AG10803 (cell line): ENCODE measurements around the gene ESYT3.

Source experiments
- DNase-seq: peaks from one replicate; pipeline ENCODE4 v3.0.0; 2010; ENCODE audit warnings: low read depth
- H3K4me3 ChIP-seq: 2 replicates; pipeline ENCODE4 v1.5.1; 2011; ENCODE audit warnings: mild to moderate bottlenecking, low read length, control low read depth
- TF ChIP-seq, protein P1 (sequence below): conservative IDR thresholded peaks from 2 replicates; pipeline ENCODE4 v1.5.1; 2011; ENCODE audit warnings: mild to moderate bottlenecking, low read length, control low read depth, inconsistent platforms

The ESYT3 gene

DNA sequence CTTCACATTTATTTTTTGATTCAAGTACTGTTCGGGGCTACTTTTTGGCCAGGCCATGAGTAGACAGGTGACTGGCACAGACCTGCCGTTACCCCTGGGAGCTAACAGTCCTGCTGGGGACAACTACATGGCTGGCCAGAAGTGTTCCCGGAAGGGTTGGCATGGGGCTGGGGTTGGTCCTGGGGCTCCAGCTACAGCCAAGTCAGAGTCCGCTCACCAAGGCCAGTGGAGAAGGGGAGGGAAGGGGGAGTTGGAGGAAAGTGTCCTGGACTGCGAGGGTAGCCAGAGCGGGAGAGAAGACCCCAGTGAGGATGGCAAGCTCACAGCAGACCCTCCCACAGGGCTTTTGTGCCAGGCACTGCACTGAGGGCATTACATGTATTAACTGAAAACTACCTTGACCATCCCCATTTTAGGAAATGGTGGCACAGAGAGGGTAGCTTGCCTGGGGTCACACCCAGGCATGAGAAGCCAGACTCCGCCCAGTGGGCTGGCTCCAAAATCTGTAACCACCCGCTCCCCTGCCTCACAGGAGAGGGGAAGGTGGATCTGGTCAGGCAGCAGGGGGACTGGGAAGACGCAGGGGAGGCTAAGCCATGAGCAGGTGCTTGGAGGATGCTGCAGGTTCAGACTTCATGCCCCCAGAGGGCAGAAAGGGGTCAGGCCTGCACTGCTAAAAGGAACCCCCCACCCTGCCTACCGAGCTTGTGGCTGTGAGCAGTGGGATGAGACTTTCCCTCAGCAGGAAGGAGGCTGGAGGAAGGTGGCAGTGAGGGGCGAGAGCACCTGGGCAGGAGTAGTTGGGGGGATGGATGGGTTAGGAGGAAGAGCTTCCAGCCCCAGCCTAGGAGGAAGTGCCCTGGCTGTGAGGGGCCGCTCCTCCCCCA, 38.3 kb upstream of the ESYT3 start:
- DNase-seq: no peak
- no peak overlapping the region for H3K4me3 ChIP-seq
- TF ChIP-seq, protein P1, sequence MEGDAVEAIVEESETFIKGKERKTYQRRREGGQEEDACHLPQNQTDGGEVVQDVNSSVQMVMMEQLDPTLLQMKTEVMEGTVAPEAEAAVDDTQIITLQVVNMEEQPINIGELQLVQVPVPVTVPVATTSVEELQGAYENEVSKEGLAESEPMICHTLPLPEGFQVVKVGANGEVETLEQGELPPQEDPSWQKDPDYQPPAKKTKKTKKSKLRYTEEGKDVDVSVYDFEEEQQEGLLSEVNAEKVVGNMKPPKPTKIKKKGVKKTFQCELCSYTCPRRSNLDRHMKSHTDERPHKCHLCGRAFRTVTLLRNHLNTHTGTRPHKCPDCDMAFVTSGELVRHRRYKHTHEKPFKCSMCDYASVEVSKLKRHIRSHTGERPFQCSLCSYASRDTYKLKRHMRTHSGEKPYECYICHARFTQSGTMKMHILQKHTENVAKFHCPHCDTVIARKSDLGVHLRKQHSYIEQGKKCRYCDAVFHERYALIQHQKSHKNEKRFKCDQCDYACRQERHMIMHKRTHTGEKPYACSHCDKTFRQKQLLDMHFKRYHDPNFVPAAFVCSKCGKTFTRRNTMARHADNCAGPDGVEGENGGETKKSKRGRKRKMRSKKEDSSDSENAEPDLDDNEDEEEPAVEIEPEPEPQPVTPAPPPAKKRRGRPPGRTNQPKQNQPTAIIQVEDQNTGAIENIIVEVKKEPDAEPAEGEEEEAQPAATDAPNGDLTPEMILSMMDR: no peak

DNA sequence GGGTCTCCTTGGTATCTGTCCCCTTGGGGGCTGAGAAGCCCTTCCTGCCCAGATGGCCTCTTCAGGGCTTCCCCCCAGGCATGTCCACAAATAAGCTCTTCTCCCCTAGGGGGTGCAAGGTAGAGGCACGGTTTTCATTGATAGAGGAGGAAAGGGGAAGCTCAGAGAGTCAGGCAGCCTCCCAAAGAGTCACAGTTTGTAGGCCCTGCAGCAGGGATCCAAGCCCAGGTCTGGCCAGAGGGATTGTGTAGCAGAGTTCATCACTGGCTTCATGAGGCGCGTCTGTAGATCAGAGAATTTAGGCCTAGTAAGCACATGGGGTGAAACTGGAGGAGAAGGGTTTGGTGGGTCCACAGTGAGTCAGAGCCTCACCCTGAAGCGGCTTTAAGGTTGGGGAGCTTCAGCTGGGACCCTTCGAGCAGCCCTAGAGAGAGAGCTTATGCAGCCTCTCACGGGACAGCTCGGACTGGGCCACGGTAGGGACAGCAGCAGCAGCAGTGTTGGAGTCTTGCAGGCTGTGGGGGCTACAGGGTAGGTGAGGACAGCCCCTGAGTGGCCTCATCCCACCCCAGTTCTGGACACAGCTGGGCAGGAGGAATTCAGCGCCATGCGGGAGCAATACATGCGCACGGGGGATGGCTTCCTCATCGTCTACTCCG, 37.5 kb upstream of the ESYT3 start:
- H3K4me3 ChIP-seq: no peak overlapping the region
- no peak for DNase-seq
- TF ChIP-seq, protein P1: no peak

- TF ChIP-seq, protein P1: peak; percentile 19; the same call in 1 of the 2 replicates
- no peak overlapping the region for H3K4me3 ChIP-seq
- no peak for DNase-seq
Measured at GRCh38 chr3:138397983-138398382, 36.4 kb upstream of the ESYT3 start.

DNA sequence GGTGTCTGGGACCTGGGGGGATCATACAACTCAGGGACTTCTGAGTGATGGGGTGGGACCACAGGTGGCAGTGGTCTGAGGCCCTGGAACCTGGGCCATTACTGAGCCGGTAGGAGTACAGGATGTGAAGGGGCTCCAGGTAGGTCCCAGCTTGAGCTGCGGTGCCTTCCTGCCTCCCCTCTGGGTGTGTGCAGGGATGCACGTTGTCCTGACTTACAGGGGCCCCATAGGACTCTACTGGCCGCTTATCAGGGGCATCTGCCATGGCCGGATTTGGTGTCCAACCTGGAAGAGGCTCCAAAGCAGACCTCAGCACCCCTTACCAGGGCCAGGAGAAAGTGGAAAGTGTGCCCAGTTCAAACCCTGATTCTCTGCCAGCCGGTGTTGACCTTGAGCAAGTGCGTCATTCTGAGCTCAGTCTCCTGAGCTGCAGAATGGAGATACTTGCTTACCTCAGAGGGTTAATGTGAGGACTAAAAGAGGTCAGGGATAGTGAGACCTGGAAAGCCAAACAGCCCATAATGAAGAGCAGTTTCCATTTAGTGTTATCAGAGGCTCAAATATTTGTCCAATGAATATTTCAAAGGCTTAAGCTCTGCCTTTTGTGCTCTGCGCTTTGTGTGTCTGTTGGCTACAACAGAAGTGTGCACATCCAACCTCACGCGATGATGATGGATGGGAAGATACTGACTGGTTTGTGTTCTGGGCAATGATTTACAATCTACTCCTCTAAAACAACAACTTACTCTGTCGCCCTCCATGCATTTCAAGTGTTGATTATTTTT, 35.4 kb upstream of the ESYT3 start:
- TF ChIP-seq, protein P1: no peak
- no peak for DNase-seq
- H3K4me3 ChIP-seq: no peak overlapping the region

DNA sequence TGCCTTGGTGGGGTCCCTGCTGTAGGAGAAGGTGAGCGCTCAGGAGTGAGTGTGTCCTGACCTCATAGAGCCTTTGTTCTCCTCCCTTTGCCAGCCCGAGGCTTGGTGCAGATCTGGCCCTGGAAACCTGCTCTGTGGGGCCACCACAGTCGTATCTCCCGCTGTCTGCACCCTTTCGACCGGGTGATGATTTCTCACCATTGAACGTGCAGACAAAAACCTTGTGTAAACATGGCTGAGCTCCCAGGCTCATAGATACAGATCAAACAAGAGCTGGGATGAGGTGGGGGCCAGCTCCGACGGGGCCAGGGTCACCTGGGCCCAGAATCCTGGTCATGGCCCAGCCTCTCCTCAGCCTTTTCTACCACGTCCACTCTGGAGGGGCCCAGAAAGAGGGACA, 34.6 kb upstream of the ESYT3 start:
- H3K4me3 ChIP-seq: no peak overlapping the region
- DNase-seq: no peak
- TF ChIP-seq, protein P1: no peak

DNA sequence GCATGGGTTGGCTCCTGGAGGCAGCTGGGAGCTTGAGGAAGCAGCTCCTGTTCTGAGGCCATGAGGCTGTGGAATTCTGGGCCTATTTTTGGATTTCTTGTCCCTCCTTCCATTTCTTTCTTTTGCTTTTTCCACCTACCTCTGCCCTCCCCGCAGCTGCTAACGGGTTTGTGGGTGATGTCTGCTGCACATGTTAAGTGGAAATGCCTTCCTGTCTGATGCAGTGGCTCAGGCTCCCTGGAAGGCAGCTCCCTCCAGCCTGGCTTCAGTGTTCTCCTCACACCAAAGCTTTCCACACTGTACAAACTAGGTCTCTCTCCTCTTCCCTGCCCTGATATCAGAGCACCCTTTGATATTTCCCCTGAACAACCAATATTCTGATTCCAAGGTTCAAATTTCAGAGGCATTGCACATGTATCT, 33.8 kb upstream of the ESYT3 start:
- TF ChIP-seq, protein P1: no peak
- DNase-seq: no peak
- H3K4me3 ChIP-seq: no peak overlapping the region
